Measurements from ENCODE around the gene ALAD.

- TF ChIP-seq, protein P1, sequence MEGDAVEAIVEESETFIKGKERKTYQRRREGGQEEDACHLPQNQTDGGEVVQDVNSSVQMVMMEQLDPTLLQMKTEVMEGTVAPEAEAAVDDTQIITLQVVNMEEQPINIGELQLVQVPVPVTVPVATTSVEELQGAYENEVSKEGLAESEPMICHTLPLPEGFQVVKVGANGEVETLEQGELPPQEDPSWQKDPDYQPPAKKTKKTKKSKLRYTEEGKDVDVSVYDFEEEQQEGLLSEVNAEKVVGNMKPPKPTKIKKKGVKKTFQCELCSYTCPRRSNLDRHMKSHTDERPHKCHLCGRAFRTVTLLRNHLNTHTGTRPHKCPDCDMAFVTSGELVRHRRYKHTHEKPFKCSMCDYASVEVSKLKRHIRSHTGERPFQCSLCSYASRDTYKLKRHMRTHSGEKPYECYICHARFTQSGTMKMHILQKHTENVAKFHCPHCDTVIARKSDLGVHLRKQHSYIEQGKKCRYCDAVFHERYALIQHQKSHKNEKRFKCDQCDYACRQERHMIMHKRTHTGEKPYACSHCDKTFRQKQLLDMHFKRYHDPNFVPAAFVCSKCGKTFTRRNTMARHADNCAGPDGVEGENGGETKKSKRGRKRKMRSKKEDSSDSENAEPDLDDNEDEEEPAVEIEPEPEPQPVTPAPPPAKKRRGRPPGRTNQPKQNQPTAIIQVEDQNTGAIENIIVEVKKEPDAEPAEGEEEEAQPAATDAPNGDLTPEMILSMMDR (IDR thresholded peaks at IDR 0.05) = no peak
- no peak for TF ChIP-seq POLR2A (IDR thresholded peaks at IDR 0.05)
Measured at GRCh38 chr9:113417370-113417769, 16.3 kb upstream of the ALAD start.

Data from lower leg skin (tissue), 3 donors.